Neural cell (in vitro differentiated cells): ENCODE results near the gene SPATA3.
A peak's percentile ranks its signal among the peaks of the same experiment; 100 is the strongest.

Experiments
- CTCF ChIP-seq: fragments of 450-650 bp; IDR thresholded peaks from 2 replicates; pipeline ENCODE4 v1.5.1; 2014; ENCODE audit warnings: antibody characterized with exemption, mild to moderate bottlenecking, moderate library complexity; ENCODE audit not compliant: poor library complexity, severe bottlenecking
- POLR2AphosphoS5 ChIP-seq: IDR thresholded peaks from 2 replicates; pipeline ENCODE4 v1.6.1; 2012
- RAD21 ChIP-seq: fragments of 450-650 bp; conservative IDR thresholded peaks from 2 replicates; pipeline ENCODE4 v1.6.1; 2014; ENCODE audit warnings: antibody characterized with exemption, mild to moderate bottlenecking, moderate library complexity
- REST ChIP-seq: IDR thresholded peaks from 2 replicates; pipeline ENCODE4 v1.6.1; 2012; ENCODE audit warnings: borderline replicate concordance
- SMC3 ChIP-seq: fragments of 450-650 bp; conservative IDR thresholded peaks from 2 replicates; pipeline ENCODE4 v1.6.1; 2014; ENCODE audit warnings: antibody characterized with exemption, mild to moderate bottlenecking, moderate library complexity; ENCODE audit not compliant: poor library complexity
- TAF1 ChIP-seq: IDR thresholded peaks from 2 replicates; pipeline ENCODE4 v1.6.1; 2012; ENCODE audit warnings: low read depth

GRCh38 chr2:231052494-231053451 is 56.9 kb downstream of the SPATA3 start:
- TF ChIP-seq CTCF: peak; percentile 97
- no peak for TF ChIP-seq REST
- TF ChIP-seq TAF1: peak; percentile 61
- TF ChIP-seq RAD21: peak; percentile 72
- peak; percentile 51 for TF ChIP-seq POLR2AphosphoS5
- peak; percentile 84 for TF ChIP-seq SMC3
